Gastroesophageal sphincter (tissue), 3 donors: ENCODE results near the gene PCK1.

Experiments
- EP300 ChIP-seq: sonication (generic); formaldehyde crosslinking; IDR thresholded peaks from one replicate; pipeline ENCODE4 v1.6.1; 2017; ENCODE audit warnings: antibody characterized with exemption, mild to moderate bottlenecking
- TF ChIP-seq, protein P1 (sequence below), 4 experiments: fragments of 200-600 bp in 2 of 4; fragments of 450-650 bp in 2 of 4; sonication (generic) in 1 of 4; IDR thresholded peaks; one replicate each; pipeline ENCODE4 v1.5.1; 2017 to 2019; ENCODE audit warnings: antibody characterized with exemption in 4 of 4, mild to moderate bottlenecking in 2 of 4, moderate library complexity in 2 of 4

DNA sequence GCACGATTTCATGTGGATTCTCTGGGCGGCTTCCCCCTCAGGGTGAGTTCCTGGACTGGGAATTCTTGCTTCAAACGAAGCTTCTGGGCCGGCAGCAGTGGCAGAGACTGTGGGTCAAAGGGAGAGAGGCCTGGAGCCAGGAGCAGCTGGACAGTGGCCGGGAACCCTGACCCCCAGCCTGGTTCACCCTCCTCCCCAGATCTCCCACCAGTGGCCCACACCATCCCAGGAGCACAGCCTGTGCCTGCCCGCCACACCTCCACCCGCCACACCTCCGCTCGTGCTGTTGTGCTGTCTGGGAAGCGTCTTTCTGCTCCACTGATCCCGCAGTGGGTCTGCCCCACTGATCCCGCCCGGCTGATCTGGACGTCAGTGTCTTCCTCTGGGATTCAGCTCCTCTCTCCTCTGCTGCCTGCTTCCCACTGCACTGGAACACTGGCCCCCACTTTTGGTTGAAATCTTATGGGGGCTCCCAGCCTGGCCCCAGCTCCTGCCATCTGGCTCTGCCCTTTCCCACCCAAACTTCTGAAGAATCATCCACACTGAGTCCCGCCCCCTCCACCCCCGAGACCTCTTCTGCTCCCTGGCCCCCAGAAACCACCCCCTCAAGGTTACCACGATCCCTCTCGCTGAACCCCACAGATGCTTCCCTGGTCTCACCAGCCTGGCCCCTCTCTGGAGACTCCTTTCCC lies 49.5 kb downstream of the PCK1 start:
- TF ChIP-seq EP300, result no peak
- TF ChIP-seq, protein P1, sequence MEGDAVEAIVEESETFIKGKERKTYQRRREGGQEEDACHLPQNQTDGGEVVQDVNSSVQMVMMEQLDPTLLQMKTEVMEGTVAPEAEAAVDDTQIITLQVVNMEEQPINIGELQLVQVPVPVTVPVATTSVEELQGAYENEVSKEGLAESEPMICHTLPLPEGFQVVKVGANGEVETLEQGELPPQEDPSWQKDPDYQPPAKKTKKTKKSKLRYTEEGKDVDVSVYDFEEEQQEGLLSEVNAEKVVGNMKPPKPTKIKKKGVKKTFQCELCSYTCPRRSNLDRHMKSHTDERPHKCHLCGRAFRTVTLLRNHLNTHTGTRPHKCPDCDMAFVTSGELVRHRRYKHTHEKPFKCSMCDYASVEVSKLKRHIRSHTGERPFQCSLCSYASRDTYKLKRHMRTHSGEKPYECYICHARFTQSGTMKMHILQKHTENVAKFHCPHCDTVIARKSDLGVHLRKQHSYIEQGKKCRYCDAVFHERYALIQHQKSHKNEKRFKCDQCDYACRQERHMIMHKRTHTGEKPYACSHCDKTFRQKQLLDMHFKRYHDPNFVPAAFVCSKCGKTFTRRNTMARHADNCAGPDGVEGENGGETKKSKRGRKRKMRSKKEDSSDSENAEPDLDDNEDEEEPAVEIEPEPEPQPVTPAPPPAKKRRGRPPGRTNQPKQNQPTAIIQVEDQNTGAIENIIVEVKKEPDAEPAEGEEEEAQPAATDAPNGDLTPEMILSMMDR (IDR thresholded peaks at IDR 0.05), result no peak
